ENCODE measurements around the gene FAM107A.

The FAM107A gene

GRCh38 chr3:58577269-58577821, at the start of gene FAM107A:
TSS of gene FAM107A (minus strand) at chr3:58577391. CDS start at chr3:58569860, 7,531 bp downstream.
- no peak for DNase-seq (ENCODE audit: low spot score)
- ChIA-PET POLR2A (ENCODE audit: low non-redundant PET) (no interaction called here), CTCF (interaction anchor here (0.6 kb wide), 1 partner anchor 961 kb away, joined by 3 read pairs; no protein-coding TSS in a partner anchor)
- no peak within 1 kb of the TSS for H3K27ac ChIP-seq
- no peak for TF ChIP-seq CTCF (conservative IDR thresholded peaks at IDR 0.05; ENCODE audit: low read depth)

- POLR2A ChIA-PET (ENCODE audit: low non-redundant PET): no interaction called here
- no peak for TF ChIP-seq CTCF (conservative IDR thresholded peaks at IDR 0.05; ENCODE audit: low read depth)
- DNase-seq (ENCODE audit: low spot score): no peak
- CTCF ChIA-PET: no interaction called here
- H3K27ac ChIP-seq: no peak overlapping the region
Observed at GRCh38 chr3:58625196-58625824, 48.1 kb upstream of the FAM107A start.

GRCh38 chr3:58624550-58624949, 47.4 kb upstream of the FAM107A start:
- DNase-seq (ENCODE audit: low spot score): no peak
- ChIA-PET POLR2A (ENCODE audit: low non-redundant PET) (interaction anchor here (0.6 kb wide), 1 partner anchor 208 kb away, joined by 3 read pairs; no protein-coding TSS in a partner anchor), CTCF (interaction anchor here (0.6 kb wide), 1 partner anchor 511 kb away, joined by 3 read pairs; no protein-coding TSS in a partner anchor)
- no peak overlapping the region for H3K27ac ChIP-seq
- no peak for TF ChIP-seq CTCF (conservative IDR thresholded peaks at IDR 0.05; ENCODE audit: low read depth)

GRCh38 chr3:58623961-58624360, 46.8 kb upstream of the FAM107A start:
- H3K27ac ChIP-seq: no peak overlapping the region
- no peak for DNase-seq (ENCODE audit: low spot score)
- ChIA-PET CTCF (interaction anchor here (0.6 kb wide), 1 partner anchor 511 kb away, joined by 3 read pairs; no protein-coding TSS in a partner anchor), POLR2A (ENCODE audit: low non-redundant PET) (no interaction called here)
- TF ChIP-seq CTCF (conservative IDR thresholded peaks at IDR 0.05; ENCODE audit: low read depth): no peak

GRCh38 chr3:58623478-58623877, 46.3 kb upstream of the FAM107A start:
- CTCF ChIA-PET: no interaction called here
- H3K27ac ChIP-seq: no peak overlapping the region
- TF ChIP-seq CTCF (conservative IDR thresholded peaks at IDR 0.05; ENCODE audit: low read depth): no peak
- no peak for DNase-seq (ENCODE audit: low spot score)
- POLR2A ChIA-PET (ENCODE audit: low non-redundant PET): no interaction called here

GRCh38 chr3:58622892-58623291, 45.7 kb upstream of the FAM107A start:
- no peak overlapping the region for H3K27ac ChIP-seq
- ChIA-PET POLR2A (ENCODE audit: low non-redundant PET) (no interaction called here), CTCF (no interaction called here)
- no peak for DNase-seq (ENCODE audit: low spot score)
- TF ChIP-seq CTCF (conservative IDR thresholded peaks at IDR 0.05; ENCODE audit: low read depth): no peak

Data from RWPE1 (cell line).